ENCODE results near the gene DNAJC22. TPM values are rescaled to one million over a fixed set of nuclear protein-coding genes. Genes with fewer than 3 reads are reported as not detected.

DNAJC22 gene
- total RNA-seq, 1 donor from 2014 or later = 0.08 TPM

DNA sequence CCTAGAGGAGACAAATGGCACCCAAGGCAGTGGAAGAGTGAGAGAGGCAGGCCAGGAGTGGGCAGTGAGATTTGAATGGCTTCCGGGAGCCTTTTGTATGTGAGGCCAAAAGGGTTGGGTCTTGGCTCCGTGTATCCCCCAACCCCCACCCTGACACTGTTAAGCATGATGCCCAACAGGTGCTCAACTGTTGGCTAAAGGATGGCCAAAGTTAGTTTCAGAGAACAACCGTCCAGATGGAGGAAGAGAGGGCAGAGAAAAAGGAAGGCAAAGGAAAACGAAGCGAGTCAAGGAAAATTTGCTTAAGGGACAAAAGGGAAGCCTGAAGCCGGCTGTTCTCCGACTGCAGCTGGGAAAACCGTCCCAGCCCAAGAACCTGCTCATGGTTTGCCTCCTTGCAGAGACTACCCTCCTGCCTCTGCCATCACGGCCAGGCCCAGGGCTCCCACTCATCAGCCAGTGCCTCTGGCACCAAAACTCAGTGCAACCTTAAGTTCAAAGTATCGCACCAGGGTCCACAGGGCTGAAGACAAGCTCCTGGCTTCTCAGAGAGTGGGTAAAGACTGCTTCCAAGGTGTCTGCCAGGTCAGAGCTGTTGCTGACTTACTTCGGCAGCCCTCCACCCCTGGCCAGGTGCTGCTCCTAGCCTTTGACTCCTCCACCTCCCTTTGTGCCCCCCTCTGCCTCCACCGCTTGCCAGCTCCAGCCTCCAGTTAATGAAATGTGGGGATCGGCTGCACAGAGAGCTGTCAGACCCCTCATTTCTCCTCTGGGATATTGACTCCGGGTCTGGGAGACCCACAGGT is 5.5 kb upstream of the DNAJC22 start:
- Histone ChIP-seq H3K9me3 (replicated peaks) (no peaks in the 10 kb centered on the region), H3K4me1 (peaks cover 51% of the 10 kb centered on the region), H3K27me3 (ENCODE audit: low read depth) (peaks cover 100% of the 10 kb centered on the region), H3K4me3 (no peak overlapping the region), H3K27ac (replicated peaks) (no peak overlapping the region), H3K36me3 (no peaks in the 10 kb centered on the region)
- TF ChIP-seq, protein P1, sequence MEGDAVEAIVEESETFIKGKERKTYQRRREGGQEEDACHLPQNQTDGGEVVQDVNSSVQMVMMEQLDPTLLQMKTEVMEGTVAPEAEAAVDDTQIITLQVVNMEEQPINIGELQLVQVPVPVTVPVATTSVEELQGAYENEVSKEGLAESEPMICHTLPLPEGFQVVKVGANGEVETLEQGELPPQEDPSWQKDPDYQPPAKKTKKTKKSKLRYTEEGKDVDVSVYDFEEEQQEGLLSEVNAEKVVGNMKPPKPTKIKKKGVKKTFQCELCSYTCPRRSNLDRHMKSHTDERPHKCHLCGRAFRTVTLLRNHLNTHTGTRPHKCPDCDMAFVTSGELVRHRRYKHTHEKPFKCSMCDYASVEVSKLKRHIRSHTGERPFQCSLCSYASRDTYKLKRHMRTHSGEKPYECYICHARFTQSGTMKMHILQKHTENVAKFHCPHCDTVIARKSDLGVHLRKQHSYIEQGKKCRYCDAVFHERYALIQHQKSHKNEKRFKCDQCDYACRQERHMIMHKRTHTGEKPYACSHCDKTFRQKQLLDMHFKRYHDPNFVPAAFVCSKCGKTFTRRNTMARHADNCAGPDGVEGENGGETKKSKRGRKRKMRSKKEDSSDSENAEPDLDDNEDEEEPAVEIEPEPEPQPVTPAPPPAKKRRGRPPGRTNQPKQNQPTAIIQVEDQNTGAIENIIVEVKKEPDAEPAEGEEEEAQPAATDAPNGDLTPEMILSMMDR (IDR thresholded peaks at IDR 0.05; ENCODE audit: borderline replicate concordance) = no peak
- intact Hi-C loops (cut with micrococcal nuclease) = no loop called here
- DNase-seq = no peak

DNA sequence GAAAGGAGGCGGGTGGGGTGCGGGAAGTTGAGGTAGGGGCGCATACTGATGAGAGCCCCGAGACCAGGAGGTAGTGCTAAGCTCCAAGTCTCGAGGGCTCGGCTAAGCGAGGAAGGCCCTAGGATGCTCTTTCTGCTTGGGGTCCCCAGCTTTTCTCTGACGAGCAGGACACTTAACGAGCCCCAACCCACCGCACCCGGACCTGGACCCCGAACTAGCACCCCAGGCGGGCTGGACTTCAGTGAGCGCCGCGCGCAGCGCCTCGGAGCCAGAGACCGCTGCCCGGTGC is 5.0 kb upstream of the DNAJC22 start:
- Histone ChIP-seq H3K27ac (replicated peaks) (no peak overlapping the region), H3K4me1 (peaks cover 52% of the 10 kb centered on the region), H3K9me3 (replicated peaks) (no peaks in the 10 kb centered on the region), H3K4me3 (peak overlapping the region; percentile 62), H3K36me3 (no peaks in the 10 kb centered on the region), H3K27me3 (ENCODE audit: low read depth) (peaks cover 100% of the 10 kb centered on the region)
- intact Hi-C loops (cut with micrococcal nuclease) = no loop called here
- TF ChIP-seq, protein P1 (IDR thresholded peaks at IDR 0.05; ENCODE audit: borderline replicate concordance) = no peak
- DNase-seq = no peak

DNA sequence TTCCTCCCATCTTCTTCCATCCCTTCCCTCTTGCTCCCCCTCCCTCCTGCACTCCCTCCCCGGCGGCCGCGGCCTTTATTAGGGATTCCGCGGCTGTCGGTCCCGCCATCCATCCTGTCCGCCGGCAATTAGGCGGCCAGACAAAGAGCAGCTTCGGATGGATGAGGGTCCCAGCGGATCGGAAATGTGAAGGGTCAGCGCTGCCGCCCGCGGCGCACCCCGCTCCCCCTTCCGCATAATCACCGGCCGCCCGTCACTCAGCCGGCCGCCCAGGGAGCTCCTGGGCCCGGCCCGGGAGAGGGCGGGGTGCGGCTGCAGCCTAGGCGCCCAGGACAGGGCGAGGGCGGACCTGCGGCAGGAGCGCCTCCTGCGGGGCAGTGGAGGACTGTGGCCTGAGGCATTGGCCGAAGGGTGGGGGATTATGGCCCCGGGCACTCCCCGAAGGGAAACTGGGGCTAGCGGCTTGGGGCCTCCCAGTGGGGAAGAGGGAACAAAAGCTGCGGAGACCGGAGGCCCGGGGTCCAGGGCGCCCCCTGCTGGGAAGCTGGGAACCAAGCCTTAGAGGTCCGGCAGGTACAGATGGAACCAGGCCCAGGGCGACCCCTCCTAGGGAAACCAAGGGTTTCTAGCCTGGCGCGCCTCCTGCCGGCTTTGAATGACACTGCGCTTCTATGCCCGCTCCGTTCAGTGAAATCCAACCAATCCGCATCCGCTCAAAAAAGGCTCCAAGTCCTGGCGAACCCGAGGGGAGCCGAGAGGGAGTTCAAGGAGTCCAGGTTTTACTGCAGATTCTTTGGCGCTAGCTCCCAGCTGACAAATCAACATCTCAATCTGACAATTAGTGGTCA is 4.4 kb upstream of the DNAJC22 start:
- H3K4me1 ChIP-seq = peaks cover 52% of the 10 kb centered on the region
- intact Hi-C loops (cut with micrococcal nuclease) = no loop called here
- H3K36me3 ChIP-seq = no peaks in the 10 kb centered on the region
- peaks cover 100% of the 10 kb centered on the region for H3K27me3 ChIP-seq (ENCODE audit: low read depth)
- DNase-seq = peak; percentile 76
- H3K27ac ChIP-seq (replicated peaks) = no peak overlapping the region
- TF ChIP-seq, protein P1 (IDR thresholded peaks at IDR 0.05; ENCODE audit: borderline replicate concordance) = peak; percentile 85
- no peaks in the 10 kb centered on the region for H3K9me3 ChIP-seq (replicated peaks)
- peak overlapping the region; percentile 62 for H3K4me3 ChIP-seq

DNA sequence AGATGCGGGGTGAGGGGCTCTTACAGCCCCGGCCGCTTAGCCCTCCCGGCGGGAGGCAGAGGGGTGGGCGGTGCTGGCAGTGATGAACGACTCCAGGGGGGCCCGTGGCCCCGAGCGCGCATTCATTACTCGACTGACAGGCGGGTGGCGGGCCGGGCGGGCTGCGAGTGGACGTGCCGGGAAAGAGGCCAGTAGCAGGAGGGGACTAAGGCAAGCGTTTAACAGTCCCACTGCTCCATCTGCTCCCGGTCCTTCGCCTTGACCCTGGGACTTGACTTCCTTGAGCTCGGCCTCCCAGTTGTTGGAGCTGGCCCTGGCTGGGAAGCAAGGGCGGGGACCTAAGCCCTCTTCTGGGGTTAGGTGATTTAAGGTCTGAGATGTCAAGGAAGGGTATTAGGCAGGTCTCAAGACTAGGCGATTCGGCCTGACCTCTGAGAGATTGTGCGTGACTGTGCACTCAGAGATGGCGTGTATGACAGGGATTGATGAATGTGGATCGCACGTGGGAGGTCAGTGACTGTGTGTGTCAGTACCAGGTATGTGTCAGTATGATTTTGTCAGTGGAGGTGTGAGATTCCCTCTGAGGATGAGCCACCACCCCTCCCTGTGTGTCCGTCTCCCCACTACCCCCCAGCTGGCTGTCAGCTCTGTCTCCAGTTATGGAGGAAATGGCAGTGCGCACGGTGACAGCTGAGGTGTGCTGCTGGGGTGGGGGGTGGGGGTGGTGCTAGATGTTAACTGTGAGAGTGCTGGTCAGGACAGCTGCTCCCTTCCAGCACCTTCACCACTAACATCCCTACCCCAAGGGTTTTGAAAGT is 3.6 kb upstream of the DNAJC22 start:
- DNase-seq = no peak
- peaks cover 59% of the 10 kb centered on the region for H3K4me1 ChIP-seq
- no peaks in the 10 kb centered on the region for H3K36me3 ChIP-seq
- H3K4me3 ChIP-seq = peak overlapping the region; percentile 62
- intact Hi-C loops (cut with micrococcal nuclease) = no loop called here
- no peaks in the 10 kb centered on the region for H3K9me3 ChIP-seq (replicated peaks)
- peaks cover 100% of the 10 kb centered on the region for H3K27me3 ChIP-seq (ENCODE audit: low read depth)
- H3K27ac ChIP-seq (replicated peaks) = no peak overlapping the region
- TF ChIP-seq, protein P1 (IDR thresholded peaks at IDR 0.05; ENCODE audit: borderline replicate concordance) = no peak

DNA sequence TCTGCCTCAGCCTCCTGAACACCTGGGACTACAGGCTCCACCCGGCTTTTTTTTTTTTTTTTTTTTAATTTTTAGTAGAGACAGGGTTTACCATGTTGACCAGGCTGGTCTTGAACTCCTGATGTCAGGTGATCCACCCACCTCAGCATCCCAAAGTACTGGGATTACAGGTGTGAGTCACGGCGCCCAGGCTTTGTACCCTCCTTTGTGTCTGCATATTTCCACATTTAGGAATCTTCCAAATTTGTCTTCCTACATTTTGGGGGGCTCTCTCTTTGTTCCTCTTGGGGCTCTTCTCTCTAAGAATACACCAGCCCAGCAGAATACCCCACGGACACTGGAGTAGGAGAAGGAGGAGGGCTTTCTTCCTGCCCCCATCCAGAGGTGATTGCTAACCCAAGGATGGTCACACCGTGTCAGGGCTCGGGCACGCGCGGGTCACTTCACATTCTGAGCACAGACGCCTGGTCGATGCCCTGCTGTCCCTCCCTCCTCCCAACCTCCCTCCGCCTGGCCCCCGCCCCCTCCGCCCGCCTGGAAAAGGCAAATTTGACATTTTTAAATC is 2.1 kb upstream of the DNAJC22 start:
- intact Hi-C loops (cut with micrococcal nuclease) = no loop called here
- Histone ChIP-seq H3K4me1 (peaks cover 61% of the 10 kb centered on the region), H3K27ac (replicated peaks) (no peak overlapping the region)

More for the DNA sequence above, 2.1 kb upstream of the DNAJC22 start:
- Histone ChIP-seq H3K36me3 (no peaks in the 10 kb centered on the region), H3K4me3 (peak overlapping the region; percentile 63), H3K27me3 (ENCODE audit: low read depth) (peaks cover 100% of the 10 kb centered on the region), H3K9me3 (replicated peaks) (no peaks in the 10 kb centered on the region)
- no peak for DNase-seq
- TF ChIP-seq, protein P1 (IDR thresholded peaks at IDR 0.05; ENCODE audit: borderline replicate concordance) = no peak

Data from left ventricle myocardium inferior (tissue), 1 donor.